HG03558 (cell line): ENCODE data around the gene MAN1C1.

Source experiments
- ATAC-seq: cut with Tn5 transposase; IDR thresholded peaks from one replicate; pipeline ENCODE4 v1.9.1; 2021; ENCODE audit warnings: moderate number of reproducible peaks; ENCODE audit not compliant: unreplicated experiment; ENCODE audit errors: extremely low read depth

The MAN1C1 gene

DNA sequence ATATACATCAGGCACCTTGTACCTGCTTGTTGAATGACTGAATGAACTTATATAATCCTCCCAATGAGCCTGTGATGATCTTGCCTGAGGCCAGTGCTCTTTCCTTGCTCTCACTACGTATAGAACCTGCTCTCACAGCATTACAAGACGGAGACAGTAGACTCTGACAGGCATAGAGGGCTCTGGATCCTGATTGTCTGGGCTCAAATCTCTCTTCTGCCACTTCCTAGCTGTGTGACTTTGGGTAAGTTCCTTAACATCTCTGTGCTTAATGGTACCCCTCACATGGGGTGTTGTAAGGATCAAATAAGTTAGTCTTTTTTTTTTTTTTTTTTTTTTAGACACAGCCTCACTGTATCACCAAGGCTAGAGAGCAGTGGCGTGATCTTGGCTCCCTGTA is 4.2 kb upstream of the MAN1C1 start:
- ATAC-seq, result no peak

DNA sequence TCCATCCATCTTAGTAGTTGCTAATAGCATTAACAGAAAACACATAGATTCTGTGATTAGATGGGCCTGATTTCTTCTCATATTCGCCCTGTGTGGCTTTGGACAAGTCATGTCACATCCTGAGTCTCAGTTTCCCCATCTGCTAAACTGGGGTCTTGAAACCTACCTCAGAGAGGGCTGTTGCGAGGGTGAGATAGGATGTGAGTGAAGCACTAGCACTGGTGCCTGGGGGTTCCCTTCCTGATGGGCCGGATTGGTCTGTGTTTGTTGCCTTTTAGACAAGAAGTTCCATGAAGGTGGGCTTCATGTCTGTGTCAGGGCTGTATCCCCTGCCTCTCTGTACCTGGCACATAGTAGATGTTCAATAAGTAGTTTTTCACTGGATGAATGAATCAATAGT is 3.5 kb upstream of the MAN1C1 start:
- no peak for ATAC-seq

DNA sequence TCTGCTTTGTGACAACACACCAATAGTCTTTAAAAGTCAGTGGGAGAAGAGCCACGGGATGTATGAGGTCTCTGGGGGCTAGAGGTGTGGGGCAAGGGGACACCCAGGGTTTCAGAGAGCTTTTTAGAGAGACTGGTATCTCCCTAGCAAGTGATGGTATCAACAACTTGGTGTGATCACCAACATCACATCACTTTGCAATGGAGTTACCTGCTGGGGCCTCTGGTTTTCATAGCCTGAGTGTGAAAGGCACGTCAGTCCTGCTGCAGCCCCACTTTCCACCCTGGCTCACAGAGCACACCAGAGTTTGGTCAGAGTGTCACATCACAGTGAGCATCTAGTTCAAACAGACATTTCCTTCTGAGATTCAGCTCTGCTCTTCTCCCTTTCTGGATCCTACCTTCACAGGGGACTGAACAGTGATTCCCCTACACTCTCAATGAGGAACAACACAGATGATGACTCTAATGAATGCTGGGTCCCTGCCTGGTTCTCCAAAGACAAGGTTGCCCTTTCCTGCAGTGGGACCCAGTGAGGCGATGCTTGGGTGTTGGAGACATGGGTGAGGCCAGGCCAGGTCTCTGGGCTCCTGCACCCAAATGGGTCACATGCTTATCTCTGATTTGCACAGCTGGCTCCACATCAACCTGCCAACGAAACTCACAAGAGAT is 2.0 kb upstream of the MAN1C1 start:
- no peak for ATAC-seq

DNA sequence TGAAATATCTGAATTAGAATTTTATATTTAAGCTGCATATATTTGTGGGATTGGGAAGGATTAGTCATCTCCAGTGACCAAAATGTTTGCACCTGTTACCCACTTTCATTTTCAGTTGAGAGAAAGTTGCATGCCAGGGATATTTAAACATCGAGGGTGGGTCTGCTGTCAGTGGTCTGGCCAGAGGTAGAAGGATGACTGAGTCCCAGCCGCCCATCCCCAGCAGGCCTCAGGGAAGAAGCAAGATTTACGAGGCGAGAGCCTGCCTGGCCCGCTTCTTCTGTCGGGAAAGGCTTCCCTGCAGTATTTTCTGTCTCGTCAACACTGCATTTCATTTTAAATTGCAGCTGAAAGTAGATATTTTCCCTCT is 1.4 kb upstream of the MAN1C1 start:
- ATAC-seq, result no peak

DNA sequence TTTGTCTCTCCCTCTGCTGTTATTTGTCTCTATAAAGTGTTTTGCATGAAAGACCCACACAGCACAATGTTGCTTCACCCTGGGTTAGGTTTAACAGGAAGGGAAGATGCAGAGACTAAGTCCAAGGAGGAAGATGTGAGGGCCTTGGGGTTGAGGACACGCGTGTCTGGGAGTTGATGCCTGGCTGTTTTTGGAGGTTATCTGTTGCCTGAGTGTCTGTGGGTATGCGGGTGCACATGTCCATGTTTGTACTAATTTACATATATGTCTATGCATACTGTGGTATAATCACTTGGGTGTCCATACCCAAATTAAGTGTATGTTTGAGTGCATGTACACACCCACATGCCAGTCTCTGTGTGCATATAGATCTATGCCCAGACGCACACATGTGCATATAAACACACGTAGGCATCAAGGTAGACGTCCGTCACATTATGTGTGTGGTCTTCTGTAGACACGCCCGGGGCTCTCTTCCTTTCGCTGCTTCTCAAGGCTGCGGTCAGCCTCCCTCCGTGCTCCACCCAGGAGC is 962 bp upstream of the MAN1C1 start:
- ATAC-seq, result no peak

DNA sequence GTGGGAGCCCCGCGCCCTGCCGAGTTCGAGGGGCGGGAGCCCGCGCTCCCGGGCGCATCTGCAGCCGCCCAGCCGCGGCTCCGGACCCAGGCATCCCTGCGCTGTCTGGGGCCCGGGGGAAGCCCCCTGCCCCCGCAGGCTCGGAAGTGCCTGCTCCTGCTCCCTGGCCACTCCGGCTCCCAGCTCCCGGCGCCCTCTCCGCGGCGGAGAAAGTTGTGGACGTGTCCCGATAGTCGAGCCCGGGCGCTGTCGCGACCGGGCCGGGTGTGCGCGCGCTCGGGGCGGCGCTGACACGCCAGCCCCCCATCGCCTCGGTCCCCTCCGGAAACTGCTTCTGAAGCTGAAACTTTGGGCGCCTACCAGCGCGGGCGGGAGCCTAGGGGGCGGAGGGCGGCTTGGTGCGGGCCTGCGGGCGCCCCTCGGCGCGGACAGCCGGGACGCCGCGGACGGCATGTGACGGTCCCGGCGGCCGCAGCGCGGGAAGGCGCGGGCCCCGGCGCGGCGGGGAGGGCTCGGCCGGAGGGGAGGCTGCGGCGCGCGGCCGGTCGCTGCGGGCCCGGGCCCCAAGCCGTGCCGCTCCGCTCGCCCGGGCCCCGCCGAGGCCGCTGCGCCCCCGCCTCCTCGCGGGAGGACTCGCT is 515 bp downstream of the MAN1C1 start:
- ATAC-seq, result no peak

DNA sequence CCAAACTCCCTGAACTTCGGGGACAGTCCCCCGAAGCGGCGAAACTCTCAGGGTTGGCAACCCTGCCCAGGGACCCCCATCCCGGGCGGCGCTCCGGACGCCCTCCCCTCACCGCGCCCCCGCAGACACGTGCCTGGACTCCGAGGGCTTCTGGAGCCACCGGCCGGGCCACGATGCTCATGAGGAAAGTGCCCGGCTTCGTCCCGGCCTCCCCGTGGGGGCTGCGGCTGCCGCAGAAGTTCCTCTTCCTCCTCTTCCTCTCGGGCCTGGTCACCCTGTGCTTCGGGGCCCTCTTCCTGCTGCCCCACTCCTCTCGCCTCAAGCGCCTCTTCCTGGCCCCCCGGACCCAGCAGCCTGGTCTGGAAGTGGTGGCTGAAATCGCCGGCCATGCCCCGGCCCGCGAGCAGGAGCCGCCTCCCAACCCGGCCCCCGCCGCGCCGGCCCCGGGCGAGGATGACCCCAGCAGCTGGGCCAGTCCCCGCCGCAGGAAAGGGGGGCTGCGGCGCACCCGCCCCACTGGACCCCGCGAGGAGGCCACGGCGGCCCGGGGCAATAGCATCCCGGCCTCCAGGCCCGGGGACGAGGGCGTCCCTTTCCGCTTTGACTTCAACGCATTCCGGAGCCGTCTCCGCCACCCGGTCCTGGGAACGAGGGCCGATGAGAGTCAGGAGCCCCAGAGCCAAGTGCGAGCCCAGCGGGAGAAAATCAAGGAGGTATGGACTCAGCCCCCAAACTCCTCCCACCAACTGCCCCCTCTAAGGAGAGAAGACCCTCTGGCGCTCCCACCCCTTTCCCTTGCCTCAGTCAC is 1.2 kb downstream of the MAN1C1 start:
- no peak for ATAC-seq

DNA sequence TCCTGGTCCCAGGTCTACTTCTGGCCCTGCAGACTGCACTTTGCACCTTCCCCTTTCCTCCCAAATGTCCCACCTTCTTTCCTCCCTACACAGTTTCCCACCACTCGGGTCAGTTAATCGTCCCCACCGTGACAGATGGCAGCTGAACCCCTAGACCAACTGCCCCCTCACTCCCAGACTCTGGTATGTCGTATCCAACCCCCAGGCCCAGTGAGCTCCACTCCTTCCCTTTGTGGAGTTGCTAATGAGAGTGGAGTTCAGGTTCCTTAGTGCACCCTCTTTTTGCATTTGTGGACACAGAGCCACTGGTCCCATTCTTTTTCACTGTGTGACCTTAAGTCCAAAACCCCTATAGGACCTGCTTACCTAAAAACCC is 1.8 kb downstream of the MAN1C1 start:
- no peak for ATAC-seq

DNA sequence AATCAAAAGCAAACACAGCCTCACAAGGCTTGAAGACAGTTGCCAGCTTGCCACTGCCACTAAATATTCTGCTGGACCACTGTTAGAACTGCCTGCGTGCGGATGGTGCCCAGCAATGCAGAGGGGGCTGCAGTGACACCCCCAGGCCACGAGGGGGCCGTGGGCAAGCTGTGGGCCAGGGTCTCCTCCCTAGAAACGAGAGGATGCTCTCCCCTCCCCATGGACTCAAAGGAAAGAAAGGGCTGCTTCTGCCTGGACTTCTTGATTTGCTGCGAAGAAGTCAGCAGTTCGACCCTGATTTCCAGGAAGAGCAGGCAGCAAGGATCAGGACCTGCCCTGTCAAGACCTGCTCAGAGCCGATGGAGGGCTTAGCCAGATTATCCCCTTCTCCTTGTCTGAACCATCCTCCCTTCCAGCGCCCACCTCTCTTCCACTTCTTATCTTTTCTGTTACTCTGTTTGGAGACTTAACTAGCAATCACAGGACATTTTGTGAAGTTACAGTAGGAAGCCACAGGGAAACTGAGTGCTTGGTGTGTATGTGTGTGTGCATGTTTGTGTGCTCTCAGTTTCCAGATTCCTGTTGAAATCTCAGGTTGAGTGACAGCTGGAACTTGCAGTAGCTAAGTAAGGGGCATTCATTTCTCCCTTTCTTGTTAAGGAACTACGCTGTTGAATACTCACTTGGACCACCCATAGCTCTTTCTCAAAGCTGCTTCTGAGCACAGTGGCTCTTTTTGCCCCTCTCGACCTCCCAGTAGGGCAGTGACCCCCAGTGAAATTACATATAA is 2.7 kb downstream of the MAN1C1 start:
- ATAC-seq, result no peak

DNA sequence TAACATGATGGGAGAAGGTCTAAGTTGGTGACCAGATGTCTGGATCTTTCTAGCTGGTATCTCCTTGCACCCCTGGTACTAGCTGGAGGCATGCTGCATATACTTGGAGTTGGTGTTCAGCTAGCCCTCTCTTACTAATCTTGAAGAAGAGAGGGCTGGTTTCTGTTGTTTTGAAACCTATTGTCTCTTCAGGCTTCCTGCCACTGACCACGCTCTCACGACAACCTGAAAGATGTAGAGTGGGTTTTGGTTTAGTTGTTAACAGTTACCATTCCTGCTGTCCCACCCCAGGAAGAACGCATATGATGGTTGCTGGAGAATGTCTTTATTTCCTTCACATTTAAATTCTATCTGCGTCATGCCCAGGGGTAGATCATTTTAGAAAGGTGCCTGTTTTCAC is 3.6 kb downstream of the MAN1C1 start:
- no peak for ATAC-seq

DNA sequence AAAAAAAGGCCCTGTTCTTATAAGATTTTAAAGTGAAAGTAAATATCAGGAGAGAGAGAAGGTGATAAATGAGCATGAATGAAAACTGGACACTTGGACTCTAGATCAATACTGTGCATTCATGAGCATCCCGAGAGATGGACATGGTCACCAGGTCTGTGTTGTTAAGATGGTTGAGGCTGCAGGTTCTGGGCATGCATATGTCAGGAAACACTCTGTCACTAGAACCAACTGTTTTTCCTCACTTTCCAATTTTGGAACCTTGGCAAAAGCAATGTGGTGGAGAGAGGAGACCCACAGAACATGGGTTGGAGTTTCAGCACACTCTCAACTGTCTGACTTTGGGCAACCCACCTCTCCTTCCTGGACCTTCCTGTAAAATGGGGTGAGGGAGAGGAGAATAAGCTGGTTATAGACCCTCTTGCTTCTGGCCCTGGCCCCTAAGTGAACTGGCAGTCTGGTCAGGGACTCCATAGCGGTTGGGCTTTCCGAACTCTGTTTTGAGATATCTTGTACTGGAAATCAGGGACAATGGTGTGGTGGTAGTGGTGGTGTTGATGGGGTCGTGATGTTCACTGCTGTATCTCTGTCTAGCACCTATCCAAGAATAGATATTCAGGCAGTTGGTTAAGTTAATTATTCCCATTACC is 4.2 kb downstream of the MAN1C1 start:
- ATAC-seq, result no peak

DNA sequence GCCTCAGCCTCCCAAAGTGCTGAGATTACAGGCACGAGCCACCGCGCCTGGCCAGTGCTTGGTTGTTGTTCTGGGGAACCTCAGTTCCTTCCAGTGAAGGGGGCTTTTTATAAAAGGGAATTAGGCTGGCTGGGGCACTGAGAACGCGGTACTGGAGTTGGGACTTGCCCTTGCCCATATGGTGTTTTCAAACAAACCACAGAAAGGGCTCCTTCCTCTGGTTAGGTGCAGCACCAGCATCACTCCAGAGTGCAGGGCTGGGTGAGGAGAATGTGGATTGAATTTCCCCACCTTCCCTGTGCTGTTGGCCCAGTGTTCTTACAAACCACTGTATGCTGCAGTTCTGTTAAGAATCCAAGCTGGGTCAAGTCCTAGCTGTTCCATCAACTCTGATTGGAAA is 5.3 kb downstream of the MAN1C1 start:
- no peak for ATAC-seq

DNA sequence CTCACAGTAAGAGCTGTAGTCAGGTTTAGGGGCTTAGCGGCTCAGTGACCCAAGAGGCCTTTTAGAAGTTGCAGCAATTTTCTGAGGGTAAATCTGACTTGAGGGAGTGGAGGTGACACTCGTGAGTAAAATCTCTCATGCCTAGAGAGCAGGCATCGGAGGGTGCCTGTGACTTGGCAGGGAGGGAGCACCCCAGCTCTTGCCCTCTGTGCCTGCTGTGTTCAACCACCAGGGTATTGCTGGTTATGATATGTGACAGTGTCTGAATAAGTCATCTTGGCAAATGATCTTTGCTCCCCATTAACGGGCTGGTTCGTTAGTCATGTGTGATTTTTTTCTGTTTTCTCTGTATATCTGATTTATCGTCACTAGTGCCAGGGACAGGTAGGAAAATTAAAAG is 5.9 kb downstream of the MAN1C1 start:
- no peak for ATAC-seq

DNA sequence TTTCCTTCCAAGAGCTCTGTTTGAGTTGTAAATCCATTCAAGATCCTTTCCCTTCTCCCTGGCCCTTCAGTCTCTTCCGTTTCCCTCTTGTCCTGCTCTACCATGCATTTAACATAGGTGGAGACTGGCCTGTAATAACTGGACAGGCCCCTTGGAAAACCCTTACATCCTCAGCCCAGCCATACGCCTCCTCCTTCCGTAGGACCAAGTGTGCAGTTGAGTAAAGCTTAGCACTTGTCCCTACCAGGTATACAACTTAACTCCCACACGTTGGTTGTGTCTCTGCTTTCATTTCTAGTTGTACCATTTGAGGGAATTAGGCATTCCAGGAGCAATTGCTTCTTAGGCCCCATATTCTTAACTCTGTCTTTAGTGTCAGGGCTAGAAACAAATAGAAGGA is 6.4 kb downstream of the MAN1C1 start:
- no peak for ATAC-seq

DNA sequence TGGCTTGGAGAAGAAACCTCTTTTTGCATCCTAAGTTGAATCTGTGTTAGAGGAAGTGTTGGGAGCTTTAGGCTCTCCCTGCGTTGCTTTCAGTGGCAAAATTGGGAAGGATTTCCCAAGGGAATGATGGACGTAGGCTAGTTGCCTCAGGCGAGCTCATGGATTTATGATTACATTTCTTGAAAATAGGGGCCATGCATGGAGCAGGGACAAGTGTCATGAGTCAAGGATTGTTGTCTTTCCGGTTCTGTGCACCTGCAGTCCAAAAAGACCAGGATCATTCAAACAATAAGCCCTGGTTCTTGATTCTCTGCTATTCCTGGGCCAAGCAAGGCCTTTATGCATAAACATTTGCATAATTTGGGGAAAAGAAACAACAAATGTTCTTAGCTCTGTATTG is 7.1 kb downstream of the MAN1C1 start:
- no peak for ATAC-seq

DNA sequence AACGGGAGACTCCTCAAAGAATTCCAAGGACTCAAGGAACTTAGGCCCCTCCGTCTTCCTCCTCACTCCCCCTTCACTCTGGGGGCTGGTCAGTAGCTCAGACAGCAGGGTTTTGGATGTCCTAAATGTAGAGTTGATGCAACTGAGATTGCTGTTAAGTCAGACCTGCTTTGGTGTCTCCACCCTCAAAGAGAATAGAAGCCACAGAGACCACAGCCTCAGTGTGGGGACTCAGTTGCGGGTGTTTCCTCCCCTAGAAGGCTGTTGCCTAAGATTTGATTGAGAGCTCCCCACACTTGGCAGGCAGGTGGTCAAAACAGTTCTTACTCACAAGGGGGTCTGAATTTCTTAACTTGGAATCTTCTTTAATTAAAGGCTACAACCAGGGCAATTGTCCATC is 7.6 kb downstream of the MAN1C1 start:
- no peak for ATAC-seq

DNA sequence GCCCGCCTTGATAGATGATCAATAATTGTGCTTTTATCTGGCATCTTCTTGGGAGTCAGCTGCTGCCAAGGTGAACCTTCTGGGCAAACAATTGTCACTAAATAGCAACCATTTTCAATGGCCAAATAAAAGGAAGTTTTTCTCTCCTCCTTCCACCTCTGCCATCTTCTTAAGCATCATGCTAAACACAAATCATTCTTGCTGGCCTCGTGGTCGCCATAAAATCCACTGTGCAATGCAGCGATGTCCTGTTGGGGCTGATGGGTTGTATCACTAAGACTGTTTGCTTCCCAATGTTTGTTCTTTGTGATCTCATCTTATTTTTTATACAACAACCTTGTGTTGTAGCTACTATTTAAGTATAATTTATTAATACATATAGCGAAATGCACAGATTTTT is 8.0 kb downstream of the MAN1C1 start:
- no peak for ATAC-seq

DNA sequence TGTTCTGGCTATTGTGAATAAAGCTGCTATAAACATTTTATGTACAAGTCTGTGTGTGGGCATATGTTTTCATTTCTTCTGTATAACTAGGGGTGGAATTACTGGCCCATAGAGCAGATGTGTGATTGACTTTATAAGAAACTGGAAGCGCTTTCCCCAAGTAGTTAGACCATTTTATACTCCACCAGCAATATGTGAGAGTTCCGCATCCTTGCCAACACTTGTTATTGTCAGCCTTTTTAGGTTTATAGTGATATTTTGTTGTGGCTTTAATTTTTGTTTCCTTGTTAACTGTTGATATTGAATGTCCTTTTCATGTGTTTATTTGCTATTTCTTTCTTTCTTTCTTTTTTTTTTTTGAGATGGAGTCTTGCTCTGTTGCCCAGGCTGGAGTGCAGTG is 9.4 kb downstream of the MAN1C1 start:
- ATAC-seq, result no peak

DNA sequence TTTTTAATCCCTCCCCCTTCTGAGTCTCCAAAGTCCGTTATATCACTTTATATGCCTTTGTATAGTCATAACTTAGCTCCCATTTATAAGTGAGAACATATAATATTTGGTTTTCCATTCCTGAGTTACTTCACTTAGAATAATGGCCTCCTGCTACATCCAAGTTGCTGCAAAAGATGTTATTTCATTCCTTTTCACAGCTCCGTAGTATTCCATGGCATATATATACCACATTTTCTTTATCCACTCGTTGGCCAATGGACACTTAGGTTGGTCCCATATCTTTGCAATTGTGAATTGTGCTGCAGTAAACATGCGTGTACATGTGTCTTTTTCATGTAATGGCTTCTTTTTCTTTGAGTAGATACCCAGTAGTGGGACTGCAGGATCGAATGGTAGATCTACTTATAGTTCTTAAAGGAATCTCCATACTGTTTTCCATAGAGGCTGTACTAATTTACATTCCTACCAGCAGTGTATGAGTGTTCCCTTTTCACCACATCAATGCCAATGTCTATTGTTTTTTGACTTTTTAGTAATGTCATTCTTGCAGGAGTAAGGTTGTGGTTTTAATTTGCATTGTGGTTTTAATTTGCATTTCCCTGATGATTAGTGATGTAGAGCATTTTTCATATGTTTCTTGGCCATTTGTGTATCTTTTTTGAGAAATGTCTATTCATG is 12.3 kb downstream of the MAN1C1 start:
- ATAC-seq, result no peak

DNA sequence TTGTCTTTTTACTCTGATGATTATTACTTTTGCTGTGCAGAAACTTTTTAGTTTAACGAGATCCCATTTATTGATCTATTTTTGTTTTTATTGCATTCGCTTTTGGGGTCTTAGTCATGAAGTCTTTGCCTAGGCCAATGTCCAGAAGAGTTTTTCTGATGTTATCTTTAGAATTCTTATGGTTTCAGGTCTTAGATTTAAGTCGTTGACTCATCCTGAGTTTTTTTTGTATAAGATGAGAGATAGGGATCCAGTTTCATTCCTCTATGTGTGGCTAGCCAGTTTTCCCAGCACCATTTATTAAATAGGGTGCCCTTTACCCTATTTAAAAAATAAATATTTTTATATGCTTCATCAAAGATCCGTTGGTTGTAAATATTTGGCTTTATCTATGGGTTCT is 13.2 kb downstream of the MAN1C1 start:
- no peak for ATAC-seq
